KMS-11 (cell line): ENCODE measurements around the gene MAP3K20.

Experiments
- H2AFZ ChIP-seq: fragments of 200-600 bp; sonication (generic); 2 replicates; pipeline ENCODE4 v1.6.1; 2016; ENCODE audit warnings: antibody characterized with exemption, mixed run types, low read depth
- H3K27ac ChIP-seq: fragments of 200-600 bp; sonication (generic); 2 replicates; pipeline ENCODE4 v1.6.1; 2016; ENCODE audit warnings: mild to moderate bottlenecking, mixed run types
- H3K27me3 ChIP-seq: fragments of 200-600 bp; sonication (generic); 2 replicates; pipeline ENCODE4 v1.6.1; 2017; ENCODE audit warnings: mild to moderate bottlenecking, low read depth, mixed run types, moderate library complexity; ENCODE audit not compliant: insufficient read depth
- H3K36me3 ChIP-seq: fragments of 200-600 bp; sonication (generic); 2 replicates; pipeline ENCODE4 v1.6.1; 2017; ENCODE audit warnings: mild to moderate bottlenecking, mixed run types; ENCODE audit not compliant: insufficient read depth
- H3K4me1 ChIP-seq: fragments of 200-600 bp; sonication (generic); 2 replicates; pipeline ENCODE4 v1.6.1; 2016; ENCODE audit warnings: mild to moderate bottlenecking, low read depth, mixed run types; ENCODE audit not compliant: poor library complexity, severe bottlenecking
- H3K4me2 ChIP-seq: fragments of 200-600 bp; sonication (generic); 2 replicates; pipeline ENCODE4 v1.7.0; 2016; ENCODE audit warnings: mild to moderate bottlenecking, mixed run types
- H3K4me3 ChIP-seq: fragments of 200-600 bp; sonication (generic); IDR thresholded peaks from 2 replicates; pipeline ENCODE4 v1.6.1; 2017; ENCODE audit warnings: low read depth, low read length, mixed read lengths; ENCODE audit not compliant: insufficient read depth
- H3K79me2 ChIP-seq: fragments of 200-600 bp; sonication (generic); 2 replicates; pipeline ENCODE4 v1.6.1; 2016; ENCODE audit warnings: low read depth, mixed run types; ENCODE audit not compliant: insufficient read depth
- H3K9ac ChIP-seq: fragments of 200-600 bp; sonication (generic); 2 replicates; pipeline ENCODE4 v1.6.1; 2016; ENCODE audit warnings: mild to moderate bottlenecking, mixed run types
- H4K20me1 ChIP-seq: fragments of 200-600 bp; sonication (generic); 2 replicates; pipeline ENCODE4 v1.6.1; 2016; ENCODE audit warnings: mild to moderate bottlenecking, mixed run types; ENCODE audit not compliant: insufficient read depth
- CTCF ChIP-seq: fragments of 200-600 bp; sonication (generic); conservative IDR thresholded peaks from 2 replicates; pipeline ENCODE4 v1.6.1; 2017; ENCODE audit warnings: low read depth, mild to moderate bottlenecking, antibody characterized with exemption, low read length, moderate library complexity, mixed read lengths

The MAP3K20 gene

GRCh38 chr2:173151671-173152401 lies 76.2 kb downstream of the MAP3K20 start:
- Histone ChIP-seq H3K36me3 (no peaks in the 10 kb centered on the region), H3K27me3 (no peaks in the 10 kb centered on the region), H3K4me2 (no peak overlapping the region), H3K9ac (no peak overlapping the region), H4K20me1 (no peaks in the 10 kb centered on the region), H2AFZ (no peak overlapping the region), H3K79me2 (no peaks in the 10 kb centered on the region), H3K27ac (no peak overlapping the region), H3K4me1 (no peaks in the 10 kb centered on the region), H3K4me3 (no peak overlapping the region)
- TF ChIP-seq CTCF = no peak

GRCh38 chr2:173153301-173153885 lies 77.7 kb downstream of the MAP3K20 start:
- no peaks in the 10 kb centered on the region for H3K27me3 ChIP-seq
- no peaks in the 10 kb centered on the region for H3K4me1 ChIP-seq
- H3K4me3 ChIP-seq = no peak overlapping the region
- H2AFZ ChIP-seq = no peak overlapping the region
- H3K36me3 ChIP-seq = no peaks in the 10 kb centered on the region
- H4K20me1 ChIP-seq = no peaks in the 10 kb centered on the region
- H3K9ac ChIP-seq = no peak overlapping the region
- no peak for TF ChIP-seq CTCF
- H3K4me2 ChIP-seq = no peak overlapping the region
- no peaks in the 10 kb centered on the region for H3K79me2 ChIP-seq
- H3K27ac ChIP-seq = no peak overlapping the region

- Histone ChIP-seq H4K20me1 (no peaks in the 10 kb centered on the region), H3K36me3 (no peaks in the 10 kb centered on the region), H3K9ac (no peak overlapping the region), H3K27ac (no peak overlapping the region), H2AFZ (no peak overlapping the region), H3K4me2 (no peak overlapping the region), H3K79me2 (no peaks in the 10 kb centered on the region), H3K27me3 (no peaks in the 10 kb centered on the region), H3K4me1 (no peaks in the 10 kb centered on the region), H3K4me3 (no peak overlapping the region)
- TF ChIP-seq CTCF = no peak
Observed at GRCh38 chr2:173157676-173158293, 82.1 kb downstream of the MAP3K20 start.

- H3K36me3 ChIP-seq = no peaks in the 10 kb centered on the region
- no peak overlapping the region for H3K4me3 ChIP-seq
- H3K79me2 ChIP-seq = no peaks in the 10 kb centered on the region
- no peaks in the 10 kb centered on the region for H3K27me3 ChIP-seq
- H3K27ac ChIP-seq = no peak overlapping the region
- H4K20me1 ChIP-seq = no peaks in the 10 kb centered on the region
- no peaks in the 10 kb centered on the region for H3K4me1 ChIP-seq
- TF ChIP-seq CTCF = no peak
- no peak overlapping the region for H2AFZ ChIP-seq
- H3K4me2 ChIP-seq = no peak overlapping the region
- H3K9ac ChIP-seq = no peak overlapping the region
Observed at GRCh38 chr2:173159791-173160463, 84.3 kb downstream of the MAP3K20 start.
